Activated T-cell treated with anti-CD3 and anti-CD28 coated beads, Interleukin-2, amount 50 U/mL, for 24 hours (primary cell): ENCODE results near the gene SPCS3.
"Not testable (repeated sequence)": the region's sequence is repeated elsewhere in the genome, so short reads cannot be mapped to it uniquely, and the experiment has no call there.

Experiments
- DNase-seq: peaks from one replicate; pipeline ENCODE4 v3.0.0-alpha.2; 2020
- H3K27ac Mint-ChIP-seq: 2 replicates; pipeline ENCODE4 v1.8.0; 2020; ENCODE audit warnings: mild to moderate bottlenecking, mixed read lengths
- H3K27me3 Mint-ChIP-seq: 2 replicates; pipeline ENCODE4 v1.8.0; 2020; ENCODE audit warnings: mixed read lengths
- H3K36me3 Mint-ChIP-seq: 2 replicates; pipeline ENCODE4 v1.8.0; 2020; ENCODE audit warnings: low read depth, mixed read lengths
- H3K4me1 Mint-ChIP-seq: 2 replicates; pipeline ENCODE4 v1.8.0; 2020; ENCODE audit warnings: low read depth, mixed read lengths
- H3K4me3 Mint-ChIP-seq: 2 replicates; pipeline ENCODE4 v1.8.0; 2020; ENCODE audit warnings: mild to moderate bottlenecking, moderate library complexity, mixed read lengths
- H3K9me3 Mint-ChIP-seq: 2 replicates; pipeline ENCODE4 v1.8.0; 2020; ENCODE audit warnings: mixed read lengths

The SPCS3 gene

GRCh38 chr4:176292920-176293319 is 26.8 kb upstream of the SPCS3 start:
- Mint-ChIP-seq H3K4me1 (no peaks in the 10 kb centered on the region), H3K36me3 (no peaks in the 10 kb centered on the region), H3K27me3 (no peaks in the 10 kb centered on the region), H3K4me3 (no peak overlapping the region), H3K27ac (no peak overlapping the region), H3K9me3 (no peaks in the 10 kb centered on the region)
- no peak for DNase-seq

- Mint-ChIP-seq H3K27me3 (no peaks in the 10 kb centered on the region), H3K9me3 (no peaks in the 10 kb centered on the region), H3K36me3 (no peaks in the 10 kb centered on the region), H3K27ac (no peak overlapping the region), H3K4me3 (no peak overlapping the region), H3K4me1 (no peaks in the 10 kb centered on the region)
- DNase-seq = no peak
These were observed 26.1 kb upstream of the SPCS3 start for GRCh38 chr4:176293660-176294059.

DNA sequence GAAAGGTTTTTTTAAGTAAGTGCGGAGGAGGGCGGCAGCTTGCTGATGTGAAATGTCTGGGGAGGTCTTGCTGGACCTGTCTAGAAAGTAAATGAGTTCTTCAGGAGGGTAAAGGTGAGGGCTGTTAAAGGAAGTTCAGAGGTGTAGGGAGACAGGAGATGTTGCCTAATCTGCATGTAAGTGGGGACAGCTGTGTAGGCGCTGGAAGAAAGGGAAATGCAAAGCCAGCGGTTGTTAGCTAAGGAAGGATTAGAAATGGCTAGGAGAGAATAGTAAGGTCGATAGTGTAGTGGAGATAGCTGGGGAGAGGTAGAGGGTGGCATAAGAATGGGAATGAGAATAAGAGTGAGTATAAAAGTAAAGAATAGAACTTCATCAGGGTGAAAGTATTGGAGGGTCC is 23.9 kb upstream of the SPCS3 start:
- not testable (repeated sequence) for H3K36me3 Mint-ChIP-seq

DNA sequence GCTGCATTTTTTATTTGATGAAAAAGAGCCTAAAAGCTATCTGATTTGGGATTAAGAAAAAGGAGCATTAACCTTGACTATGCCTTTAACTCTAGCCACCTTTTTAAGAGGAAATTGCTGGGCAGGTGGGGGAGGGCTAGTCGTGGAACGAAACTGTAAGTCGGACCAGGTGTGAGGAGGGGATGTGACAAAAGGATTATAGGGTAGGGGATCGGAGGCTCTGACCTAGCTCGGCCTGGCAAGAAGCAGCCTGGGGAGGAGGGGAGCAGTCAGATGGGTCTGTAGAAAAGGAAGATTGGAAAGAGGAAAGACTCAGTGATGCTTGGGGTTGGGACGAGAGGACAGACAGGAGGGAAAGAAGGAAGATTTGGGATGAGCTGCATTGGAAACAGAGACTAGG is 21.1 kb upstream of the SPCS3 start:
- H3K36me3 Mint-ChIP-seq = no peaks in the 10 kb centered on the region
- no peak overlapping the region for H3K4me3 Mint-ChIP-seq
- DNase-seq = no peak
- H3K4me1 Mint-ChIP-seq = no peaks in the 10 kb centered on the region
- H3K27me3 Mint-ChIP-seq = peaks cover 11% of the 10 kb centered on the region
- no peaks in the 10 kb centered on the region for H3K9me3 Mint-ChIP-seq
- no peak overlapping the region for H3K27ac Mint-ChIP-seq

More for the DNA sequence above, 23.9 kb upstream of the SPCS3 start:
- not testable (repeated sequence) for H3K4me1 Mint-ChIP-seq, H3K27me3 Mint-ChIP-seq, H3K27ac Mint-ChIP-seq, H3K9me3 Mint-ChIP-seq, DNase-seq, H3K4me3 Mint-ChIP-seq

GRCh38 chr4:176300036-176300435 is 19.7 kb upstream of the SPCS3 start:
- H3K9me3 Mint-ChIP-seq = no peaks in the 10 kb centered on the region
- H3K27ac Mint-ChIP-seq = no peak overlapping the region
- H3K4me3 Mint-ChIP-seq = no peak overlapping the region
- peaks cover 20% of the 10 kb centered on the region for H3K27me3 Mint-ChIP-seq
- no peak for DNase-seq
- H3K36me3 Mint-ChIP-seq = no peaks in the 10 kb centered on the region
- no peaks in the 10 kb centered on the region for H3K4me1 Mint-ChIP-seq

DNA sequence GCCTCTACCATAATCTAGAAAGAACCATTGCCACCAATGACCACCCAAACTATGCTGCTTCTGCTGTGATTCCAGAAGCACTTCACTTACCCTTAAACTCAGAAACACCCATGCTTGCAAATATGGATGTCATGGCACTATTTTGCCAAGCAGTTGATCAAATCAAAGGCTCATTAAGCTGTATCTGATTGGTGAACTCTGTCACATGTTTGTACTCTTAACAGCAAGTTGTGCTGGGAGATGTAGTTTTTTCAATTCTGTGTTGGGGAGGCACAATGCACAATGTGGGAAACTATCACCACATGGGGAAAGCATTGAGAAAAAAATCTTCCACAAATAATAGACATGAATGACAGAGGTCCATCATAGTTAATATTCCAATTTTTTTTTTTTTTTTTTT is 19.2 kb upstream of the SPCS3 start:
- no peaks in the 10 kb centered on the region for H3K9me3 Mint-ChIP-seq

GRCh38 chr4:176302283-176303275 is 17.2 kb upstream of the SPCS3 start:
- H3K4me3 Mint-ChIP-seq = no peak overlapping the region
- peaks cover 37% of the 10 kb centered on the region for H3K27me3 Mint-ChIP-seq
- no peaks in the 10 kb centered on the region for H3K4me1 Mint-ChIP-seq
- no peak for DNase-seq
- no peaks in the 10 kb centered on the region for H3K36me3 Mint-ChIP-seq
- H3K27ac Mint-ChIP-seq = no peak overlapping the region
- no peaks in the 10 kb centered on the region for H3K9me3 Mint-ChIP-seq

More for the DNA sequence above, 19.2 kb upstream of the SPCS3 start:
- Mint-ChIP-seq H3K27ac (no peak overlapping the region), H3K4me3 (no peak overlapping the region), H3K27me3 (peaks cover 24% of the 10 kb centered on the region), H3K36me3 (no peaks in the 10 kb centered on the region), H3K4me1 (no peaks in the 10 kb centered on the region)
- DNase-seq = no peak

GRCh38 chr4:176303938-176304337 is 15.8 kb upstream of the SPCS3 start:
- H3K4me1 Mint-ChIP-seq = no peaks in the 10 kb centered on the region
- no peaks in the 10 kb centered on the region for H3K9me3 Mint-ChIP-seq
- no peak for DNase-seq
- no peaks in the 10 kb centered on the region for H3K36me3 Mint-ChIP-seq
- H3K4me3 Mint-ChIP-seq = no peak overlapping the region
- H3K27me3 Mint-ChIP-seq = peaks cover 47% of the 10 kb centered on the region
- no peak overlapping the region for H3K27ac Mint-ChIP-seq

GRCh38 chr4:176306837-176307665 is 12.7 kb upstream of the SPCS3 start:
- no peak for DNase-seq
- H3K9me3 Mint-ChIP-seq = no peaks in the 10 kb centered on the region
- H3K4me3 Mint-ChIP-seq = no peak overlapping the region
- H3K27me3 Mint-ChIP-seq = peaks cover 44% of the 10 kb centered on the region
- no peak overlapping the region for H3K27ac Mint-ChIP-seq
- H3K36me3 Mint-ChIP-seq = no peaks in the 10 kb centered on the region
- no peaks in the 10 kb centered on the region for H3K4me1 Mint-ChIP-seq

DNA sequence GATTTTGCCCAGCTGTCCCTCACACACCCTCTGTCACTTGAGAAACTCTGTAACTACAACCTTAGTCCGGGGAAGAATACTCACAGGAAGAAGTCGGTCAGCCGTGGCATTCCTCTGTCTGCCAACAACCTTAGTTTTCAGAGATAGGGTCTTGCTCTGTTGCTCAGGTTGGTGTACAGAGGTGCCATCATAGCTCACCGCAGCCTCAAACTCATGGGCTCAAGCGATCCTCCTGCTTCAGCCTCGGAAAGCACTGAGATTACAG is 12.2 kb upstream of the SPCS3 start:
- Mint-ChIP-seq H3K9me3 (no peaks in the 10 kb centered on the region), H3K36me3 (no peaks in the 10 kb centered on the region), H3K27me3 (peaks cover 44% of the 10 kb centered on the region), H3K4me3 (no peak overlapping the region), H3K27ac (no peak overlapping the region), H3K4me1 (no peaks in the 10 kb centered on the region)
- no peak for DNase-seq

- Mint-ChIP-seq H3K4me1 (no peaks in the 10 kb centered on the region), H3K27me3 (peaks cover 44% of the 10 kb centered on the region), H3K9me3 (no peaks in the 10 kb centered on the region), H3K27ac (no peak overlapping the region), H3K36me3 (no peaks in the 10 kb centered on the region), H3K4me3 (no peak overlapping the region)
- DNase-seq = no peak
These were observed 11.3 kb upstream of the SPCS3 start for GRCh38 chr4:176308441-176308840.

DNA sequence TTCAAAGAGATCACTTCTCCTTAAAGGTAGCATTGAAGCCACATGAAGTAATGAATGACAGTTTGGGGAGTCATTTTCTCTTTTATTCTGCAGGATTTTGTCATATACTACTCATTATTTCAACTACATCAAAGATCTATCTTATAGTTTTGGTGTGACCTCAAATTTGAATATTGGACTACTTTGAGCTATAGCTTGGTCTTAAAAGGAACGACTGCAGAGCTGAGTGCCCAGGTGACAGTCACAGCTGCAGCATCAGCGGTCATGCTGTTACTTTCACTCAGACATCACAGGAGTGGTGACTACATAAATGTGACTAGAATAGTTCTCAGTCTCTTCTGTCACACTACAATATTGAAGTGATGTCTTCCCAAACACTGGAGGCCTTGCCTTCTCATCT is 10.7 kb upstream of the SPCS3 start:
- Mint-ChIP-seq H3K4me1 (no peaks in the 10 kb centered on the region), H3K36me3 (no peaks in the 10 kb centered on the region), H3K9me3 (no peaks in the 10 kb centered on the region), H3K27me3 (peaks cover 39% of the 10 kb centered on the region), H3K4me3 (no peak overlapping the region), H3K27ac (no peak overlapping the region)
- no peak for DNase-seq

- Mint-ChIP-seq H3K27me3 (peaks cover 32% of the 10 kb centered on the region), H3K36me3 (no peaks in the 10 kb centered on the region), H3K9me3 (no peaks in the 10 kb centered on the region), H3K4me1 (no peaks in the 10 kb centered on the region), H3K4me3 (no peak overlapping the region), H3K27ac (no peak overlapping the region)
- no peak for DNase-seq
These were observed 10.0 kb upstream of the SPCS3 start for GRCh38 chr4:176309772-176310171.

DNA sequence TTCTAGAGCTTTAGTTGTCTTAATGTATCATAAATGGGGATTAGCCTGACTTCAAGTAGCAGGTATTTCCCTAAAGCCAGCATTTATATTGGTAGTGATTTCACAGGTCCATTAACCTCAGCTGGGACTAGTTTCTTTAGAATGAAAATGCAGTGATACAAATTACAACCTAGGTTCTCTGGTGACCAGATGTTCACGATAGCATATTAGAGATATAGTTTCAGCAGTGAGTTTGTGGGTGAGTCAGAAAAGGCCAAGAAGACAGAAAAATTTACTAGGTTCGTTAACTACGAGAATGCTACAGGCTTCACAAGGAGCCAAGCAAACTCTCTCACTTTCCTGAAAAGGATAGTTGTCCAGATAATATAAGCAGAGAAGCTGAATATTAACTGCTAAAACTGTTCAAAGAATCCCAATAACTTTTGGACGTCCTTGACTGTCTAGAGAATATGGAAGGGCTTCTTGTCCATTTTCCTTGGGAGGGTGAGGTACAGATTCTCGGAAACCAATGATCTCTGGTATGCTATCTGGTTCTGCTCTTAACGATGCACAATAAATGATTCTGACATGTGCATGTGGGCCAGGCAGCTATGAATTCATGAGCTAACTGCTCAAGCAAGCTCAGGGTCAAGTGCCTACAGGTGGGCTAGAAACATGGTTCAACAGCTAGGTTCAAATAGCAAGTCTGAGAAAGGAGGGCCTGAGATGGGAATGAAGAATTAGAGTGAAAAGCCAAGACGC is 6.0 kb upstream of the SPCS3 start:
- H3K9me3 Mint-ChIP-seq = no peaks in the 10 kb centered on the region
- no peak overlapping the region for H3K4me3 Mint-ChIP-seq
- no peak for DNase-seq
- H3K27me3 Mint-ChIP-seq = peaks cover 7% of the 10 kb centered on the region
- H3K27ac Mint-ChIP-seq = no peak overlapping the region
- peaks cover 10% of the 10 kb centered on the region for H3K4me1 Mint-ChIP-seq
- no peaks in the 10 kb centered on the region for H3K36me3 Mint-ChIP-seq
